AG09319 (cell line): ENCODE data around the gene DCC.

Experiments
- DNase-seq: peaks from one replicate; pipeline ENCODE4 v3.0.0-alpha.2; 2010; ENCODE audit warnings: low read depth; ENCODE audit errors: extremely low read depth
- TF ChIP-seq, protein P1 (sequence below): IDR thresholded peaks from 2 replicates; pipeline ENCODE4 v1.5.1; 2011; ENCODE audit warnings: low read depth, mild to moderate bottlenecking, inconsistent platforms, low read length, moderate library complexity

DCC gene

DNA sequence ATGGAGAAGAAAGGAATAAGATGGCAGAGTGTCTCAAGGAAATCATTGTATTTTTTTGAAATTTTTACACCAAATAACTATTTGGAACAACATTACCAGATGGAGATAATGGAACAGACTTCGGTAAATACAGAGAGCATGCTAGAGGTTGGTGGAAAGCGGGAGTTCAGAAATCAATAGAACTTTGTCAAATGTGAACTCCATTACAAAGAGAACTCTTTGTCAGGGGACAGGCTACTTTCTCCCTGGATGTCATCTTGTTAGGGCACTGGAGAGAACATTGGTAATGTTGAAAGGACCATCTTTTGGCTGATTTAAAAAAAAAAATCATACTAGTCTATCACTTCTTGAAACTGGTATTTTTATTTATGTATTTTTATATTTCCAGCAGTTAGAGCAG is 30.8 kb downstream of the DCC start:
- TF ChIP-seq, protein P1, sequence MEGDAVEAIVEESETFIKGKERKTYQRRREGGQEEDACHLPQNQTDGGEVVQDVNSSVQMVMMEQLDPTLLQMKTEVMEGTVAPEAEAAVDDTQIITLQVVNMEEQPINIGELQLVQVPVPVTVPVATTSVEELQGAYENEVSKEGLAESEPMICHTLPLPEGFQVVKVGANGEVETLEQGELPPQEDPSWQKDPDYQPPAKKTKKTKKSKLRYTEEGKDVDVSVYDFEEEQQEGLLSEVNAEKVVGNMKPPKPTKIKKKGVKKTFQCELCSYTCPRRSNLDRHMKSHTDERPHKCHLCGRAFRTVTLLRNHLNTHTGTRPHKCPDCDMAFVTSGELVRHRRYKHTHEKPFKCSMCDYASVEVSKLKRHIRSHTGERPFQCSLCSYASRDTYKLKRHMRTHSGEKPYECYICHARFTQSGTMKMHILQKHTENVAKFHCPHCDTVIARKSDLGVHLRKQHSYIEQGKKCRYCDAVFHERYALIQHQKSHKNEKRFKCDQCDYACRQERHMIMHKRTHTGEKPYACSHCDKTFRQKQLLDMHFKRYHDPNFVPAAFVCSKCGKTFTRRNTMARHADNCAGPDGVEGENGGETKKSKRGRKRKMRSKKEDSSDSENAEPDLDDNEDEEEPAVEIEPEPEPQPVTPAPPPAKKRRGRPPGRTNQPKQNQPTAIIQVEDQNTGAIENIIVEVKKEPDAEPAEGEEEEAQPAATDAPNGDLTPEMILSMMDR: no peak
- no peak for DNase-seq

DNA sequence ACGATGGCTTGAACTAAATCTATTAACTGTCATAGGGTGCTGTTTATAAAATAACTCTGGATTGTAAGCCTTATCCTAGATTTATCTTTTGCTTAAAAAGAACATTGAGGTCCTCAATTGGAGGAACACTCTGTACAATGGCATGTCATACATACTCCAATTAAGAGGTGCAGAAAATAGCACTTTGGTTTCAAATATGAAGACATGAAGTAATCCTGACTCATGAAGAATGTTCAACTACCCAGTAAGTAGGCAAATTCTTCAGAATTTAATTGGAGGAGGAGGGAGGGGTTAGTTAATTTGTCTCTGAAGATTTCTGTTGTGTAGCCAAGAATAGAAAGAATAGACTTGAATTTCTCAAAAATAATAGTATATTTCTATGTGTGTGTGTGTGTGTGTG is 36.1 kb downstream of the DCC start:
- DNase-seq: no peak
- TF ChIP-seq, protein P1: no peak

DNA sequence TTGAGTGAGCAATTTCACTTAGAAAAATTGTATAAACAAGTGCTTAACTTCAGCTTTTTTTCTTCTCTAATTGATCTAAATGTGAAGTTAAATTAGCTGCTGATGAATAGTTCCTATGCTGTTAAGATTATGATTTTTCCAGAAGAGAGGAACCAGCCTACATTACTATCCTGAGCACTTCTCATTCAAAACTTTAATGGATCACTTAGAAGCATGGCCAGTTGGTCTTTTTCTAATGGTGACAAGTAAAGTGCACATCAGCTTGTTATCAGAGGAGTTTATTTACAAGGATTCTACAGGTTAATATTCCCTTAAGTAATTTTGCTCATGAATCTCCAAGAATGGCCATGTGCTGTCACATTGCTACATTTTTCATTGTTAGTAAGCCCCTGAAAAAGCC is 37.1 kb downstream of the DCC start:
- TF ChIP-seq, protein P1: no peak
- DNase-seq: no peak

DNA sequence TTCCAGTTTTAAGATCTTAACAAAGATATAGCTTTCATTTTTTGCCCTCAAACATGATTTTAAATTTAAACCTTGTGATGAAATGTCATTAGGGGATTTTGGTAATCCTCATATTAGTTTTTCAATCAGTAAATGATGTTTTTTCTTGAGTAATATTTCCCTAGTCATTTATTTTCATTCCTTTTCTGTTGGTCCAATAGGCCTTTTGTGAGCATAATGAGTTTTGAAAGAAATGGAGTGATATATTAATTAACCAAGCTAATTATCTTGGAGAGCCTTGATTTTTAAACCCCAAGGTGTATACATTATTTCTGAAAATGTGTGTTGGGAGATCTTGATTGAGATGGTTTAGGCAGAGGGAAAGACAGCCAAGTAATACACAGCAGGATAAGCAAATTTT is 46.3 kb downstream of the DCC start:
- TF ChIP-seq, protein P1: no peak
- DNase-seq: no peak

DNA sequence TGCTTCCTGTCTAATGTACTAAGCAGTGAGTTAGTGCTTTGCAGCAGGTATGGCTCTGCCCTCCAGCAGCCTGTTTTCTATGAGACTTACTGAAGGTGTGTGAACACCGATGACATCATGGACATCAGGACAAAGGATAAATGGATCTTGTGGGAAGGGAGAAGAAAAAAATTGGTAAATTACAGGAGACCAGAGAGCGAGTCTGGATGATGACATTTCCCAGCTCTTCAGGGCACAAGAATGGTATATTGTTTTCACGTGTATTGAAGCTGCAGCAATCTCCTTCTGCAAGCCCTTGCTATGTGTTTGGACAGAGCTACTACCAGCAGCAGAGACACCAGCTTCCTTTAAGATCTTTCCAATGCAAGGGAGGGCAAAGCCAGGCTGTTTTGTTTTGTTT is 47.2 kb downstream of the DCC start:
- DNase-seq: no peak
- TF ChIP-seq, protein P1: no peak

DNA sequence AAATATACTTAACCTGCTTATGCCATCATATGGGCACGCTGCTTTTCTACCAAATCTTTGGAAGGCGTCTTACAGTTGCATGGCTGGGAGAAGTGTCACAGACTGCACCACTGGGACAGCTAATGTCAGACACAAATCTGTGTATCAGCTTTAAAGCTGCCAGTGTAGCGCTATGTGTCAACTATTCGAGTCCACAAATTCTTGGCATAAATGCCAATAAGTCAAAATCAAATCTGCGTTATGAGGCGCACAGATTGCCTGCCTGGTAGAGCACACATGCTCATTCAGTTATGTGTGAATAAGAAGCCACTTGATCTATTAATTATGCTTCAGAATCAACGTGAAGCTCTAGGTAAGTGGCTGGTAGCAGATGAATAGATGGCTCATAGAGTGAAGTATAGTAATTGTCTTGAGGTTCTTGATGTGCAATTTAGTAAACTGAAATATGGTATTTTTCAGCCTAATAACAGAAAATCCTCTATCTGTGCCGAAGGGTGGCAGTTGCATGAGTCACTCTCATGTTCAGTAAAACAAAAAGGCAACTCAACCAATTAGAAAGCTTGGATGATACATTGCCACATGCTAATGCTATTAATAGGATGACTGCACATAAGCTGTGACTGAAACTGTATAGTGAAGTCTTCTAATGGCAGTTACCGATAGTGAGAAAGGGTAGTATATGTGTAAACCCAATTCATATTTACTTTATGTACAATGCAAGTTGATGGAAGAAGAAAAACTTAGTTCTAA is 52.0 kb downstream of the DCC start:
- TF ChIP-seq, protein P1: no peak
- no peak for DNase-seq

DNA sequence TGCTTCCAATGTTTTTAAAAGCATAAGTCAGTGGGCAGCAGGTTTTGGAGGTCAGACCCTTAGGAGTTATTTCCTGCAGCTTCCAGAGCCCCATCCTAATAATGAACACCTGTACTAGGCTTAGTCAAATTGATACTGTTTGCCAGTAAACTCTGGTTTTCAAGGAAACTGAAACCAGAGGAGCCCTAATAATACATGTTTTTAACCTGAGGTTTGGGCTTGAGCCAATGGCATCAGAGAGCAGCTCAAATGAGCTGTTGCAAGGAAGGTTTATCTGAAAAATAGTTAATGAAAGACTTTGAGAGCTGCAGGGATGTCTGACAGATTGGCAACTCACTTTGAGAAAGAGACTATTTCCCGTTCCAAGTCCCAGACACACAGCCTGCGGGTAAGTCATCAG is 54.6 kb downstream of the DCC start:
- TF ChIP-seq, protein P1: no peak
- no peak for DNase-seq
